Fibroblast of pulmonary artery (primary cell): Measurements from ENCODE around the gene VWA3A.
"Not testable (repeated sequence)": the region's sequence is repeated elsewhere in the genome, so short reads cannot be mapped to it uniquely, and the experiment has no call there.

ENCODE experiments used
- DNase-seq: peaks from one replicate; pipeline ENCODE4 v3.0.0-alpha.2; 2010; ENCODE audit warnings: low read depth
- H3K4me3 ChIP-seq: replicated peaks from 2 replicates; pipeline ENCODE4 v1.5.1; 2011; ENCODE audit warnings: low read depth, mild to moderate bottlenecking, control low read depth, low read length, moderate library complexity
- TF ChIP-seq, protein P1 (sequence below): IDR thresholded peaks from 2 replicates; pipeline ENCODE4 v1.5.1; 2011; ENCODE audit warnings: mild to moderate bottlenecking, control low read depth, low read length, inconsistent platforms; ENCODE audit errors: missing control alignments

VWA3A gene

DNA sequence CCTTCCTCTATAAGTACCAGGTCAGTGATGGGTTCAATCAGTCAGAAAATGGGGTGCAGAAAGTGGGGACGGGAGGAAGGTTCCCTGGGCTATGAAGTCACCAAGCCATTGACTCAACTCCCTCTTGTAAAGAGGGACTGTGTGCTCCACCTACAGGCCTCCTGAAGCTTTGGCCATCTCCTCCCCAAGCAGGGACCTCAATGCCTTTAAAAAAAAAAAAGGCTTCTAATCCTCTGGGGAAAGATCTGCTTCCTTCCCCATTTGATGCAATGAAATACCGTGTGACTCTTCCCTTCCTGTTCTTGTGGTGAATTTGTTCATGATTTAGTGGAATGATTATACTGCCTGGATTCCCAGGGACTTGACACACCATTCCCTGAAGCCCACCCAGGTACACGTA, 30.8 kb downstream of the VWA3A start:
- TF ChIP-seq, protein P1, sequence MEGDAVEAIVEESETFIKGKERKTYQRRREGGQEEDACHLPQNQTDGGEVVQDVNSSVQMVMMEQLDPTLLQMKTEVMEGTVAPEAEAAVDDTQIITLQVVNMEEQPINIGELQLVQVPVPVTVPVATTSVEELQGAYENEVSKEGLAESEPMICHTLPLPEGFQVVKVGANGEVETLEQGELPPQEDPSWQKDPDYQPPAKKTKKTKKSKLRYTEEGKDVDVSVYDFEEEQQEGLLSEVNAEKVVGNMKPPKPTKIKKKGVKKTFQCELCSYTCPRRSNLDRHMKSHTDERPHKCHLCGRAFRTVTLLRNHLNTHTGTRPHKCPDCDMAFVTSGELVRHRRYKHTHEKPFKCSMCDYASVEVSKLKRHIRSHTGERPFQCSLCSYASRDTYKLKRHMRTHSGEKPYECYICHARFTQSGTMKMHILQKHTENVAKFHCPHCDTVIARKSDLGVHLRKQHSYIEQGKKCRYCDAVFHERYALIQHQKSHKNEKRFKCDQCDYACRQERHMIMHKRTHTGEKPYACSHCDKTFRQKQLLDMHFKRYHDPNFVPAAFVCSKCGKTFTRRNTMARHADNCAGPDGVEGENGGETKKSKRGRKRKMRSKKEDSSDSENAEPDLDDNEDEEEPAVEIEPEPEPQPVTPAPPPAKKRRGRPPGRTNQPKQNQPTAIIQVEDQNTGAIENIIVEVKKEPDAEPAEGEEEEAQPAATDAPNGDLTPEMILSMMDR = no peak
- peak; percentile 6 for DNase-seq
- H3K4me3 ChIP-seq = no peak overlapping the region

DNA sequence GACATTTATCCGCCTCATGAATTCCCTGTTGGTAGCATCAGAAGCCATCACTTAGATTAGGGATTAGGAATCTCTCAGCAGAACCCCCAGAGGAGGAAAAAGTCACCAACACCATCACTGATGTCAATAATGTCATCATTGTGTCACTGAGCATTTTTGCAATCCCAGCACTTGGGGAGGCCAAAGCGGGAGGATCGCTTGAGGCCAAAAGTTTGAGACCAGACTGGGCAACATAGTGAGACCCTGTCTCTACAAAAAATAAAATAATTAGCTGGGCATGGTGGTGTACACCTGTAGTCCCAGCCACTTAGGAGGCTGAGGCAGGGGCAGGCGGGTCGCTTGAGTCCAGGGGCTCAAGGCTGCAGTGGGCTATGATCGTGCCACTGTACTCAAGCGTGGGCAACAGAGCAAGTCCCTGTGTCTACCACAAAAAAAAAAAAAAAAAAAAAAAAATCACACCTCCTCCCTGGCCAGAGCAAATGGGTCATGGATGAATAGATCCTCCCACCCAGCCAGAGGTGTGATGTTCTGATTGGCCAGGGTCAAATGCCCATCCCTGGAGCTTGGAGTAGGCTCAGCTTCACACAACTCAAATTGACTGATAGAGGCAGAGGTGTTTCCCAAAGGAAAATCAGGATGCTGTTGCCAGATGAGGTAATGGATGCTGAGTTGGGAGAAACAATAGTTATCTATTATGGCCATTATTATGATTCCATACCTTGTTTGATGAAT, 31.6 kb downstream of the VWA3A start:
- no peak for DNase-seq
- TF ChIP-seq, protein P1 = no peak
- no peak overlapping the region for H3K4me3 ChIP-seq

DNA sequence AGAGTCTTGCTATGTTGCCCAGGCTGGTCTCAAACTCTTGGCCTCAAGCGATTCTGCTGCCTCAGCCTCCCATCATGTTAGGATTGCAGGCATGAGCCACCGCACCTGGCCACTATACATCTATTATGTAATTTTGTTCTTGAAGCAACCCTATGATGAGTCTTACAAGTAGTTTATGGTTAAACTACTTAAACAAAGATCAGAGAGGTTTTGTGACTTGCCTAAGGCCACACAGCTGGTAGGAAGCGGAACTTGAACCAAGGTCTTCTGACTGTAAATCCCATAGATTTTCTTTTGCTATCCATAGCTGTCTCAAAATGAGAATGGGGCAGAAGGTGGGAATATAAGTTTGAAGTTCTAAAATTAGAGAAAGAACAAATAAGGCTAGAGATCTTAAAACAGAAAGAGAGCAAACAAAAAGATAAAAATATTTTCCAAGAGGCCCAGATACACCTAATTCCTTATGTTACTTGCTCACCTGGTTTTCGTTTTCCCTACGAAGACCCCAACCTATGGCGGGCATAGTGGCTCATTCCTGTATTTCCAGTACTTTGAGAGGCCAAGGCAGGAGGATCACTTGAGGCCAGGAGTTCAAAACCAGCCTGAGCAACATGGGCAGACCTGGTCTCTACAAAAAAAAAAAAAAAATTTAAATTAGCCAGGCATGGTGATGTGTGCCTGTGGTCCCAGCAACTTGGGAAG, 32.4 kb downstream of the VWA3A start:
- DNase-seq = no peak
- no peak overlapping the region for H3K4me3 ChIP-seq
- TF ChIP-seq, protein P1 = no peak

DNA sequence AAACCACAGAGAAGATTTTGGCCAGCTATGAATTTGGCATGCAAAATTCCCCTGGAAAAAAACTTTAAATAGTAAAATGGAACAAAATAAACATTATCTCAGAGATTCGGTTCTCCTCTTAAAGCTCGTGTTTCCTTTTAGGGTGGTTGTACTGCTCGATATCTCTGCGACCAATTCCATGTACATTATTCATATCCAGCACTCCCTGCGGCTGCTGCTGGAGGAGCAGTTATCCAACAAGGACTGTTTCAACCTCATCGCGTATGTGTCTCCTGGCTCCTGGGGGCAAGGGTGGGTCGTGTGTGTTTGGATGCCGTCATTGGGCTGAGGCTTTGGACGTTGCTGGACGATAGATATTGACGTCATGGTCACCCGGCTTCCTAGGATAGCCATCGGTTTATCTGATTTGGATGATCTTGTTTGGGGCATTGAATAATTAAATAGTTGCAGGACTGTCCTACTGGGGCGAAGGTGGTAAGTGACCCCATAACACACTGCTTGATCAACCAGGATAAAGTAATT, 33.8 kb downstream of the VWA3A start:
- TF ChIP-seq, protein P1 = no peak
- DNase-seq = peak; percentile 18
- no peak overlapping the region for H3K4me3 ChIP-seq

DNA sequence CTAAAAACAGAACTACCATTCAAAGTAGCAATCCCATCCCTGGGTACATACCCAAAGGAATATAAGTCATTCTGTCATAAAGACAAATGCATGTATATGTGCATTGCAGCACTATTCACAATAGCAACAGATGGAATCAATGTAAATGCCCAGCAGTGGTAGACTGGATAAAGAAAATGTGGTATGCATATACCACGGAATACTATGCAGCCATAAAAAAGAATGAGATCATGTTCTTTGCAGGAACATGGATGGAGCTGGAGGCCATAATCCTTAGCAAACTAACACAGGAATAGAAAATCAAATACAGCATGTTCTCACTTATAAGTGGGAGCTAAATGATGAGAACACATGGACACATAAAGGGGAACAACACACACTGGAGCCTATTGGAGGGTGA, 36.2 kb downstream of the VWA3A start:
- H3K4me3 ChIP-seq, DNase-seq: not testable (repeated sequence)

DNA sequence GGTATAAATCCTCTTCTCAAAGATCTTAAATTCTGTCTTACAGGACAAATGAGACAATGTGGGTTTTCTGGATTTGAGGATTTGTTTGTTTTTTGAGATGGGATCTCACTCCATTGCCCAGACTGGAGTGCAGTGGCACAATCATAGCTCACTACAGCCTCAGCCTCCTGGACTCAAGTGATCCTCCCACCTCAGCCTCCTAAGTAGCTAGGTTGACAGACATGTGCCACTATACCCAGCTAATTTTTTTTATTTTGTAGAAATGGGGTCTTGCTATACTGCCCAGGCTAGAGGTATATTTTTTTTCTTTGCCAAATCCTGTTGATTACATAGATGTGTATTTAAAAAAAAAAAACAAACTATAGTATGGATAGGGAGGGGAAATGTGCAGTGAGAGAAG, 38.2 kb downstream of the VWA3A start:
- no peak overlapping the region for H3K4me3 ChIP-seq
- TF ChIP-seq, protein P1 = no peak
- DNase-seq = no peak

DNA sequence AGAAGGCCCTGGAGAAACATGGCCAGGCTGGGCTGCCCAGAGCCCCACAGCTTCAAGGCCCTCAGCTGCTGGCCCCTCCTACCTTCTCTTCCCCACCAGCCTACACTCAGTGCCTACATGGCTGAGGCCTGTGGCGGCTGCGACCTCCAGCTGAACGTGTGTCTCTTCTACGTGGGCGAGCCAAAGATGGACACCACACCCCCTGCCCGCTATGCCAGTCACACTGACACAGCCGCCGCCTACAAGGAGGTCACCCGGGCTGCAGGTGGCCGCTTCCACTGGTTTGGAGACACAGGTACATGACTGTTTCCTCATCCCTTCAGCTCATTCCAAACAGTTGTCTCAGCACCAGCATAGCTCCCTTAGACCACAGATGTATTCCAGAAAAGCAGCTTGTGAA, 40.5 kb downstream of the VWA3A start:
- no peak for DNase-seq
- H3K4me3 ChIP-seq = no peak overlapping the region
- TF ChIP-seq, protein P1 = no peak
